GM21529 (cell line): Measurements from ENCODE around the gene PRDM16.

Experiments used
- ATAC-seq: cut with Tn5 transposase; IDR thresholded peaks from one replicate; pipeline ENCODE4 v1.9.1; 2021; ENCODE audit not compliant: unreplicated experiment

The PRDM16 gene

DNA sequence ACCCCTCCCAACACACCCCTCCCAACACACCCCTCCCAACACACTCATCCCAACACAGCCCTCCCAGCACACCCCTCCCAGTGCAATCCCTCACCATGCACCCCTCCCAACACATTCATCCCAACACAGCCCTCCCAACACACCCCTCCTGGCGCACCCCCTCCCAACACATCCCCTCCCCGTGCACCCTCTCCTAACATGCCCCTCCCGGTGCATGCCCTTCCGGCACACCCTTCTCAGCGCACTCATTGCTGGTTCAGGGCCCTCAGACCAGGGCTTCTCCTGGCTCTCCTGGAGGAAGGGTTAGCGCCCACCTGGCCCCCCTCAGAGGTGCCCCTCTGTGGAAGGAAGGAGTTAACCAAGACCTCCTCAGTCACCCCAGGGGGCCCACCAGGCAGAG is 310.9 kb downstream of the PRDM16 start:
- no peak for ATAC-seq

- ATAC-seq: no peak
Measured at GRCh38 chr1:3380469-3380868, 311.5 kb downstream of the PRDM16 start.

DNA sequence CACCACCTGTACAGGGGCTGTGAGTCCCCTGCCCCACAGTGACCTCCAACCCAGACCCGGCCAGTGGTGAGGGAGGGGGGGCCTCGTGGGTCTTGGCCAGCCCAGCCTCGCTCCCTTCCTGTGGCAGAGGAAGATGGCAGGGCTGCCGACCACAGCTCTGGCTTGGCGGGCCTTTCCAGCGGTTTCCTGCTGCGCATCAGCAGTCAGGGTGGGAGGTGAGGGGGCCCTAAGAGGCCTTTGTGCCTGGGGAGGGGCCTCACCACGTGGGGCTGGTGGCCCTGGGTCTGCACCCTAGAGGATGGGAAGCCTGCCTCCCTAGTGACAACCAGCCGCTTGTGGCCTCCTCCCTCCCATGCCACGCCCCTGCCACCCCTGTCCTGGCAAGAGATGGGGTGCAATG is 312.9 kb downstream of the PRDM16 start:
- ATAC-seq: no peak

- ATAC-seq: no peak
Measured at GRCh38 chr1:3382326-3383057, 313.5 kb downstream of the PRDM16 start.

DNA sequence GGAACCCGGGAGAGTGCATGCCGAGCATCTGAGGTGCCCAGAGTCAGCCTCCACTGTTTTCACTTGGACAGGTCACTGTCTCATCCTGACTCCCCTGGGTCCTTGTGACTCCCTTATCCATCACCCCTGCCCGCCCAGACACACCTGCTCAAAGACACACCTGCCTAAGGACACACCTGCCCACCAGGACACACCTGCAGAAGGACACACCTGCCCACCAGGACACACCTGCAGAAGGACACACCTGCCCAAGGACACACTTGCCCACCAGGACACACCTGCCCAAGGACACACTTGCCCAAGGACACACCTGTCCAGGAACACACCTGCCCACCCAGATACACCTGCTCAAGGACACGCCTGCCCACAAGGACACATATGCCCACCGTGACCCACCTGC is 314.7 kb downstream of the PRDM16 start:
- ATAC-seq: no peak

DNA sequence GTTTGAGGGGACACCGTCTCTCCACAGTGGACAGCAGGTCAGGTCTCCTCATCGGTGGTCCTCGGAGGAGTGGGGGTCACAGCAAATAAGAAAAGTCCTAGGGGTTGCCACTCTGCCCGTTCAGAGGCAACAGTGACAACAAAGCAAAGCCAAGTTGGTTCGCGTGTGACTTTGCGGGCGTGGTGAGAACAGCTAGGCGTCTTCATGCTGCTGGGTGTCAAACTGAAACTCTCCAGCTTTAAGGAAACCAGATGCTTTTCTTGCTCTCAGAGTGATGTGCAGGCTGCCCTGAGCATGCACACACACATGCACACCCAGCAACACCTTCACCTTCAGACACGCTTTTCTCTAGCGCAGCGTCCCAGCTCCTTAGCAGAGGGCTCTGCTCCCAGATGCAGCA is 315.4 kb downstream of the PRDM16 start:
- no peak for ATAC-seq

GRCh38 chr1:3386205-3387002 is 317.4 kb downstream of the PRDM16 start:
- no peak for ATAC-seq

DNA sequence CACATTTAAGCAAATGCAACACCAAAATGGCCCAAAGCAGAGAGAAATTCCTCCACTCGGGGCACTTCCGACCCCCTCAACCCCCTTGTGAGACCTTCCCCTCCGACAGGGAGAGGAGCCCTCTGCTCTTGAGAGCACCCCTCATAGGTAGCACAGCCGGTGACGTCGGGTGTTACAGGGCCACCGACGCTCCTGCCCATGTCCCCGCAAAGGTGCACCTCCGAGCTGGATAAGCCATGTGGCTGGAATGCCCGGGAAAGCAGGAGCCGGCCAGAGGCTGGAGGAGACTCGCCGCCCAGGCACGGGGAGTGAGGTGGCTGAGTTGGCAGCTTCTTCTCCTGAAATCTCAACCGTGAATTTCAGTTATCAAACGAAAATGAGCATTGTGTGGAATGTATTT is 318.4 kb downstream of the PRDM16 start:
- no peak for ATAC-seq

DNA sequence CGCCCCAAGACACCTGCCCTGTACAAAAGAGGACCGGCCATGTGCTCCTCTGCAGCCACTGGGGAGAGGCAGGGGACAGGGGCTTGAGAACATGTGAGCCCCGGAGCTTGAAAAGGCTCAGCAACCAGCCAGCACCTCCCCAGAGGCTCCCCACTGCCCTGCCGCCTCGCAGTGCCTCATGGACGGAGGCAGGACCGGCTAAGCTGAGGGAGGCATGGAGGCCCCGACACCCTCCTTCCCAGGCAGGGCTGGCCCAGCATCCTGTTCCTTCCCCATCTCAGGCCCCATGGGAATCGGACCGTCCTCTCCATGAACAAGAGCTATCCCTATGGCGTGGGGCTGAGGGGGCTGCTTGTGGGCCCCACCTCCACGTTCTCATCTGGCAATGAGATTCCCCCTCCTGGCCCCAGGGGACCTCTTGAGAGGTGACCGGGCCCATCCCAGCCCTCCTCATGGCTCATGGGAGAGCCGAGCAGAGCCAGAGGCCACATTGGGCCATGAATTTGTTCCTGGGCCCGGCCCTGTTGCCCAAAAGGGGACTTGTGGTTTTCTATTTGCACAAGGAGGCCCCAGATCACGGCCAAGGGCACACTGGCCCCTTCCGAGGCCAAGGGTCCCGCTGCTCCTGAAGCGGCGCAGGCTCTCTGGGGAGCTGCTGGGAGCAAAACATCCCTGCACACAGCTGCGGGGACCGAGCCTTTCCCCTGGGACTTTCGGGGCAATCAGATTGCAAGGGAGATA is 320.3 kb downstream of the PRDM16 start:
- no peak for ATAC-seq

- ATAC-seq: no peak
Measured at GRCh38 chr1:3390291-3390690, 321.3 kb downstream of the PRDM16 start.

GRCh38 chr1:3391711-3392110 is 322.7 kb downstream of the PRDM16 start:
- ATAC-seq: no peak

- ATAC-seq: no peak
Measured at GRCh38 chr1:3393024-3393986, 324.3 kb downstream of the PRDM16 start.

DNA sequence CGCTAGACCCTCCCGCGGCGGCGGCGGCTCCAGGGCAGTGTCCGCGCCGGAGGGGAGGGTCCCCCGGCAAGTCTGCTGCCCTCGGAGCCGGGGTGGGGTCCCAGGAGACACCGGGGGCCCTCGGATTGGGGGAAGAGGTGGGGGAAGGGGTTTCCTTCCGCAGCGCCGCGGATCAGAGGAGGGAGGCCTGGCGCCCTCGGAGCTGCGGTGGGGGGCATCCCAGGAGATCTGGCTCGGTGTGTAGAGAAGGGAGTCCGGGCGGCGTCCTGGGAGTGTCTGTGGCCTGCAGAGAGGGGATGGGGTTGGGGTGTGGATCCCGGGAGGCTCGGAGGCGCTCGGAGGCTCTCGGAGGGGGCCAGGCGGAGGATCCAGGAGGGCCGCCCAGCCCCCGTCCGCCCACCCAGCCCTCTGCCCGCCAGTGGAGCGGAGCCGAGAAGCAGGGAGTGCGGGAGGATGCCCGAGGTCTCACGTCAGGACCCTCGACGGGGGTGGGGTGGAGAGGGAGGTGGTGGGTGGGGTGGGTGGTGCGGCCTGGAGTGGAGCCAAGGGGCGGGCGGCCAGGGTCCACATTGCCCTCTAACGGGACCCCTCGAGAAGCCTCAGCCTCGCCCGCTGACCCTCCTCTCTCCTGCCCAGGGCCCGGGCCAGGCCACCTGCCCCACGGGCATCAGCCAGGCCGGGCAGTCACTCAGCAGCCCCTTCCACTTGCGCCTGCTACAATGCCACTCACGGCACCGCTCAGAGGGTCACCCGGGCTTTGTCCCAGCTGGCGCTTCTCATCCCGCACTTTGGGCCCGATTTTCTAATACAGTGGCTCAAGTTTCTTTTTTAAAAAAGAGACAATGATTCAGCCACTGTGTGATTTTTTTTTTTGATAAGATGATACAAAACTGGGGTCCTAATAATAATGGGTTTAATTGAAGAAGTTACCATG is 325.3 kb downstream of the PRDM16 start:
- ATAC-seq: no peak

GRCh38 chr1:3396411-3396810 is 327.4 kb downstream of the PRDM16 start:
- ATAC-seq: no peak

- ATAC-seq: no peak
Measured at GRCh38 chr1:3397311-3397710, 328.3 kb downstream of the PRDM16 start.

GRCh38 chr1:3398396-3399140 is 329.6 kb downstream of the PRDM16 start:
- no peak for ATAC-seq

- no peak for ATAC-seq
Measured at GRCh38 chr1:3399732-3400131, 330.7 kb downstream of the PRDM16 start.

- ATAC-seq: no peak
Measured at GRCh38 chr1:3401585-3402257, 332.7 kb downstream of the PRDM16 start.
